ENCODE data around the gene OR10H2.
"Not testable (repeated sequence)": the region's sequence is repeated elsewhere in the genome, so short reads cannot be mapped to it uniquely, and the experiment has no call there.

Gene OR10H2

GRCh38 chr19:15774159-15774558 lies 46.3 kb downstream of the OR10H2 start:
- DNase-seq, result not testable (repeated sequence)

GRCh38 chr19:15775249-15775648 lies 47.4 kb downstream of the OR10H2 start:
- no peak for DNase-seq

- DNase-seq, result no peak
These were observed 48.4 kb downstream of the OR10H2 start for GRCh38 chr19:15776264-15776663.

DNA sequence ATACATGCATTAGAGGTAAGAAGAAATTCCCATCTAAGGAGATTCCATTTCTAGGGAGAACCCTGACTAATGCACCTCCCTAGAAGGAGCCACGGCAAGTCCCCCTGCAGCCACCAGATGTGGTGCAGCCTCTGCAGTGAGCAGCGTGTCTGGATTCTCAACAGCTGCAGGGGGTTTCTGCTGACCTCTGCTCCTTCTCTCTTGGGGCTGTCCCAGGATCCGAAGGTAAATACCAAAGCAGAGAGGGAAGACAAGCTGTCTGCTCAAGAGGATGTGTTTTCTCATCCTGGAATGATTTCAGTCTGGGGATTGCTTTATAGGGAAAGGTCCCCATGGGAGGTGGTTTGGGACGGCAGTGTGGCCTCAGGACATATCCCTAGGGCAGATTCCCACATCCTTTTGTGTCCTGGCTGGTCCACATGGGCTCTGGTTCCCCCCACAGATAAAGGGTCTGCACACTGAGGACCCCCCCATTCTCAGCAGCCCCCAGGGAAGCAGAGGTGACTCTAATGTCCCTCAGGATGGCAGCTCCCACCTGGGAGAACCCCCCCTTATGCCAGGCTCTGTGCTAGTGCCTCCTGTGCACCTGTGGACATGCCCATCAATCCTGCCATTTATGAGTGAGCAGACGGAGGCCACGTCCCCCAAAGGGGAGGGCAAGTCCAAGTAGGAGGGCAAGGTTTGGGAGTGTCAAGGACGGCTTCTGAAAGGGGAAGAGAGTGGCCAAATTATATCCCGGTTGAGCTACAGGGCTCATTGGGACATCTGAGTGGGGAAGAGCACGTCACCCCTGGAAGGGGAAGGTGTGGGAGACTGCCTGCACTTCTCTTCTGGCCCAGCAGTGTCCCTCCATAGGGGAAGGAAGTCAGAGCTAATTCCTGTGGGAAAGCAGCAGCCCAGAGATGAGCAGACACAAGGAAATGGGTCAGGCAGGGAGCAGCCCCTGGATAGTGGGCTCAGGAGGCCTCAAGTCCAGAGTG lies 49.5 kb downstream of the OR10H2 start:
- DNase-seq, result no peak
